Measurements from ENCODE around the gene DPYD.

DPYD gene

DNA sequence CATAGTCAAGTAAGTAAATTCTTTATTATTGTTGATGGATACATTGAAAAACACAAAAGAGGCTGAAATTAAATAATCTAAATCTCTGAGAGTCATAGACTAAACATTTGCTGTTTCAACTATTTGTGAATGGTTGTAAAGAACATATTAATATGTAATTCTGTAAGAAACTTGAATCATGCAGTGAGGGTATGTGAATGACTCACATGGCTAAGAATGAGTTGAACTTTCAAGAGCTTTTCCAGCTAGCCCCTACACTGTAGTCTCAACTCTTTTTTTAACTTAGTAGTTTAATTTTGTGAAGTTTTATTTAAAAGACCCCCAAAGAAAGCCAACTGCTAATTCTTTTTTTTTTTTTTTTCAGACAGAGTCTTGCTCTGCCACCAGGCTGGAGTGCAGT is 588.1 kb downstream of the DPYD start:
- TF ChIP-seq, protein P1, sequence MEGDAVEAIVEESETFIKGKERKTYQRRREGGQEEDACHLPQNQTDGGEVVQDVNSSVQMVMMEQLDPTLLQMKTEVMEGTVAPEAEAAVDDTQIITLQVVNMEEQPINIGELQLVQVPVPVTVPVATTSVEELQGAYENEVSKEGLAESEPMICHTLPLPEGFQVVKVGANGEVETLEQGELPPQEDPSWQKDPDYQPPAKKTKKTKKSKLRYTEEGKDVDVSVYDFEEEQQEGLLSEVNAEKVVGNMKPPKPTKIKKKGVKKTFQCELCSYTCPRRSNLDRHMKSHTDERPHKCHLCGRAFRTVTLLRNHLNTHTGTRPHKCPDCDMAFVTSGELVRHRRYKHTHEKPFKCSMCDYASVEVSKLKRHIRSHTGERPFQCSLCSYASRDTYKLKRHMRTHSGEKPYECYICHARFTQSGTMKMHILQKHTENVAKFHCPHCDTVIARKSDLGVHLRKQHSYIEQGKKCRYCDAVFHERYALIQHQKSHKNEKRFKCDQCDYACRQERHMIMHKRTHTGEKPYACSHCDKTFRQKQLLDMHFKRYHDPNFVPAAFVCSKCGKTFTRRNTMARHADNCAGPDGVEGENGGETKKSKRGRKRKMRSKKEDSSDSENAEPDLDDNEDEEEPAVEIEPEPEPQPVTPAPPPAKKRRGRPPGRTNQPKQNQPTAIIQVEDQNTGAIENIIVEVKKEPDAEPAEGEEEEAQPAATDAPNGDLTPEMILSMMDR (IDR thresholded peaks at IDR 0.05; ENCODE audit: extremely low read depth, insufficient read depth, missing control alignments): no peak
- in situ Hi-C loops (cut with MboI; ENCODE audit: low pct_unique_long_range_greater_than_20kb, low sequenced_read_pairs, unreplicated experiment): no loop called here
- no peak for DNase-seq (ENCODE audit: low spot score)

DNA sequence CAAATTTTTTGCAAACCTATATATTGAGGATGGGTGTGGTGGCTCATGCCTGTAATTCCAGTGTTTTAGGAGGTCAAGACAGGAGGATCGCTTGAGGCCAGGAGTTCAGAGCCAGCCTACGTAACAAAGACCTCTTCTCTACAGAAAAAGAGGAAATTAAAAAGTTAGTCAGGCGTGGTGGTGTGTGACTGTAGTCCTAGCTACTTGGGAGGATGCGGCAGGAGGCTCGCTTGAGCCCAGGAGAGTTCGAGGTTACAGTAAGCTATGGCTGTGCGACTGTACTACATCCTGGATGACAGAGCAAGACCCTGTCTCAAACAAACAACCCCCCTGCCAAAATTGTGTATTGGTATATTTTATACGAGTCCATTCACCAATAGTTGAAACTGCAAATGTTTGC is 589.7 kb downstream of the DPYD start:
- TF ChIP-seq, protein P1 (IDR thresholded peaks at IDR 0.05; ENCODE audit: extremely low read depth, insufficient read depth, missing control alignments): no peak
- DNase-seq (ENCODE audit: low spot score): no peak
- in situ Hi-C loops (cut with MboI; ENCODE audit: low pct_unique_long_range_greater_than_20kb, low sequenced_read_pairs, unreplicated experiment): no loop called here

DNA sequence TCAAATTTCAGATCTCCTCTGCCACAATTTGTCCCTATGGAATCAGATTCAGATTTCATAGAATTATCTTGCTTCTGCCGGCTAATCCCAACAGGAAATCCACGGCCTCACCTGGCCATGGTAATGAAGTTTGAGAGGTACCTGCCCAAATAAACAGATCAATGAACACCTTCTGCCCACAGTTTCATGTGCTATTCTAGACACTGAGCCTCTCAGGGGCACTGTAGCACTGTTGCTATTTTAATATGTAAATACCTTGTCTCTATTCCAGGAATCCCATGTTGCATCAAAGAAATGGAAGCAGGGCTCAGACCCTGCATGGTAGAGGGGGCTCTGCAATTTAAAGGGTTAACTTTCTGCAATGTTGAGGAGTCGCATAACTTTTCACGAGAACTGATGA is 606.1 kb downstream of the DPYD start:
- DNase-seq (ENCODE audit: low spot score): no peak
- TF ChIP-seq, protein P1 (IDR thresholded peaks at IDR 0.05; ENCODE audit: extremely low read depth, insufficient read depth, missing control alignments): no peak
- in situ Hi-C loops (cut with MboI; ENCODE audit: low pct_unique_long_range_greater_than_20kb, low sequenced_read_pairs, unreplicated experiment): no loop called here

DNA sequence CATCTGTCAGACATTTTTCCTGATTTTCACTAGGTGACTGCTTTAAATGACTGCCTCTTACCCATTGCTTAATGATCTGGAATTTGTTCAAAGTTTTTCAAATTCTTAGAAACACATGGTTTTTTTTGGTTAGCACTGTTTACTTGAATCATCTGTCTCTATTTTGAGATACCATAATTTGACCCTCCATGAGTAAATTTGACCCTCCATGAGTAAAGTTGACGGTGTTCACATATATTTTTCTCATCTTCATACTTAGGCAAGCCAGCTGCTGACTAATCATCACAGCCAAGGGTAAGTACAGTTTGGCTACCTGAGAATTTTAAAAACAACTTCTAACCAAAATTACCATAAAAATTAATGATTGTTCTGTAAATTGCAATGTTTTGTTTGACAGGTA is 612.7 kb downstream of the DPYD start:
- DNase-seq (ENCODE audit: low spot score): no peak
- in situ Hi-C loops (cut with MboI; ENCODE audit: low pct_unique_long_range_greater_than_20kb, low sequenced_read_pairs, unreplicated experiment): no loop called here
- TF ChIP-seq, protein P1 (IDR thresholded peaks at IDR 0.05; ENCODE audit: extremely low read depth, insufficient read depth, missing control alignments): no peak

DNA sequence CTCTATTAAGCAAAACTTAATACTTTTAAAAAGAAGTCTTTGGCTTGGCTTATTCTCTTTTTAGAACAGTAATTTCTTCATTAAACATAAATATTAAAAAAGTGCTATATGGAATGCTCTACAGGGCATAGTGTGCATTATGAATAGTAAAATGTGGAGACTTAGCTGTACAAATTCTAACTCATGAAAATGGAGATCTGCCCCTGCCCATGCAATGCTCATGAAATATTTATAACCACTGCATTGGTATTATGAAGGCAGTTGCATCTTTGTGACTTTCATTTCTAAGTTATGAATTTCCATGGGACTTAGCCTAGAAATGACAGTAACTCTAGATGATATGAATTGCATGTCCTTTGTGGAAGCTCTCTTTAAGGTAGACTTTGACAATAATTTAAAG is 613.3 kb downstream of the DPYD start:
- DNase-seq (ENCODE audit: low spot score): no peak
- TF ChIP-seq, protein P1 (IDR thresholded peaks at IDR 0.05; ENCODE audit: extremely low read depth, insufficient read depth, missing control alignments): no peak
- in situ Hi-C loops (cut with MboI; ENCODE audit: low pct_unique_long_range_greater_than_20kb, low sequenced_read_pairs, unreplicated experiment): no loop called here

DNA sequence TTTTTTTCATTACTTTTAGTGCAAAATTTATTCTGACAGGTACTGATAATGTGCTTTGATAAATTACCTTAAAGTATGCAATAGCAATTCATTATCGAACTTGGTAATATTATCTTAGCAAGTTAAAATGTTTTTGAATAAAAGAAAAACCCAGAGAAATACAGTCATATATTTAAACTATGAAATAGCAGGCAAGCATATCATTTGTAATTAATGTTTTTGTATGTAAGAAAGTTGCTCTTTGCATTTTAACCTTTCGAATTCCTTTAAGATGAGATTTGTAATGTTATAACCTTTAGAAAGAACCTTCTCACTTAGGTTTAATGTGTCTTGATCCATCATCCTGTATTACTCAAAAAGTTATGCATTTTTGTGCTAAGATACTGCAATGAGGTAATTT is 613.7 kb downstream of the DPYD start:
- in situ Hi-C loops (cut with MboI; ENCODE audit: low pct_unique_long_range_greater_than_20kb, low sequenced_read_pairs, unreplicated experiment): no loop called here
- DNase-seq (ENCODE audit: low spot score): no peak
- TF ChIP-seq, protein P1 (IDR thresholded peaks at IDR 0.05; ENCODE audit: extremely low read depth, insufficient read depth, missing control alignments): no peak

DNA sequence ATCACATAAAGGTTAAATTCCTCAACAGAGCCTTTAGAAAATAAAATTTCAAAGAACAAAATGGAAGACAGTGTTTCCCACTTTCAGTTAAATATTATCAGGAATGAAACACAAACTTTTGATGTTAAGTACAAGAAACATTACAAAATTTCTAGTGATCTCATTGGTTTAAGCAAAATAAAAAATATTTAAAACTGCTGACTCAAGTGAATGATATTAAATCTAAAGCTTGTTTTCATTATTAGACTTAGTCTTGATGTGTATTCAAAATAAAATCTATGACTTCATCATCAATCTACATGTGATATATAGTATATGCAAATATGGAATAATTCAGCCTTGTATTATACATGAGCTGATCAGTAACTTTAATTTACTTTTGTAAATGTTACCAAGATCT is 614.3 kb downstream of the DPYD start:
- in situ Hi-C loops (cut with MboI; ENCODE audit: low pct_unique_long_range_greater_than_20kb, low sequenced_read_pairs, unreplicated experiment): no loop called here
- TF ChIP-seq, protein P1 (IDR thresholded peaks at IDR 0.05; ENCODE audit: extremely low read depth, insufficient read depth, missing control alignments): no peak
- no peak for DNase-seq (ENCODE audit: low spot score)

Measured in GM13977 (cell line).